Neural cell (in vitro differentiated cells): ENCODE data around the gene AQP9. TPM values are rescaled to one million over a fixed set of nuclear protein-coding genes. Genes with fewer than 3 reads are reported as not detected.

Experiments used
- H2AFZ ChIP-seq: fragments of 200-600, 300-800 bp; sonication (generic), shearing (Covaris generic); 2 replicates; pipeline ENCODE4 v1.6.0; 2014; ENCODE audit warnings: low read depth, mild to moderate bottlenecking, antibody characterized with exemption, low read length, moderate library complexity
- H3F3A ChIP-seq: fragments of 200-600 bp; shearing (Covaris generic); 2 replicates; pipeline ENCODE4 v1.6.1; 2016; ENCODE audit warnings: mild to moderate bottlenecking, moderate library complexity, mixed read lengths, antibody characterized with exemption, low read length; ENCODE audit not compliant: insufficient read depth, poor library complexity, severe bottlenecking
- H3K27ac ChIP-seq: fragments of 200-600, 300-800 bp; sonication (generic), shearing (Covaris generic); 2 replicates; pipeline ENCODE4 v1.5.1; 2014; ENCODE audit warnings: mild to moderate bottlenecking, low read length, moderate library complexity
- H3K27me3 ChIP-seq: fragments of 300-800, 200-600 bp; sonication (generic), shearing (Covaris generic); 2 replicates; pipeline ENCODE4 v1.6.0; 2014; ENCODE audit warnings: mild to moderate bottlenecking, low read depth, low read length, moderate library complexity; ENCODE audit not compliant: insufficient read depth
- H3K36me3 ChIP-seq: fragments of 300-800, 200-600 bp; sonication (generic), shearing (Covaris generic); 2 replicates; pipeline ENCODE4 v1.5.1; 2014; ENCODE audit warnings: mild to moderate bottlenecking, antibody characterized with exemption, low read length, moderate library complexity; ENCODE audit not compliant: insufficient read depth
- H3K4me2 ChIP-seq: fragments of 300-800, 200-600 bp; sonication (generic), shearing (Covaris generic); 2 replicates; pipeline ENCODE4 v1.6.0; 2014; ENCODE audit warnings: mild to moderate bottlenecking, low read length
- H3K4me3 ChIP-seq: fragments of 300-800, 200-600 bp; sonication (generic), shearing (Covaris generic); 2 replicates; pipeline ENCODE4 v1.5.1; 2014; ENCODE audit warnings: mild to moderate bottlenecking, low read length, moderate library complexity
- H3K79me2 ChIP-seq: fragments of 200-600 bp; shearing (Covaris generic); replicated peaks from 2 replicates; pipeline ENCODE4 v1.6.0; 2014; ENCODE audit warnings: mild to moderate bottlenecking, low read length, moderate library complexity; ENCODE audit not compliant: insufficient read depth
- H3K9ac ChIP-seq: fragments of 300-800, 200-600 bp; sonication (generic), shearing (Covaris generic); 2 replicates; pipeline ENCODE4 v1.6.1; 2016; ENCODE audit warnings: mild to moderate bottlenecking, low read length, mixed read lengths
- H3K9me2 ChIP-seq: fragments of 200-600 bp; shearing (Covaris generic); 2 replicates; pipeline ENCODE4 v1.6.1; 2016; ENCODE audit warnings: mild to moderate bottlenecking, low read length, mixed read lengths; ENCODE audit not compliant: insufficient read depth
- H3K9me3 ChIP-seq: fragments of 200-600, 300-800 bp; sonication (generic), shearing (Covaris generic); 2 replicates; pipeline ENCODE4 v1.6.1; 2016; ENCODE audit warnings: mild to moderate bottlenecking, mixed run types, low read length, moderate library complexity, mixed read lengths
- H4K20me1 ChIP-seq: fragments of 200-600 bp; shearing (Covaris generic); 2 replicates; pipeline ENCODE4 v1.6.1; 2016; ENCODE audit warnings: mild to moderate bottlenecking, mixed run types; ENCODE audit not compliant: insufficient read depth
- EP300 ChIP-seq: fragments of 450-650 bp; conservative IDR thresholded peaks from 2 replicates; pipeline ENCODE4 v1.6.1; 2014; ENCODE audit warnings: antibody characterized with exemption, mild to moderate bottlenecking, moderate library complexity; ENCODE audit not compliant: poor library complexity, severe bottlenecking
- EZH2 ChIP-seq: fragments of 200-600, 300-800 bp; shearing (Covaris generic), sonication (generic); IDR thresholded peaks from 2 replicates; pipeline ENCODE4 v1.6.1; 2014; ENCODE audit warnings: antibody characterized with exemption, low read length, borderline replicate concordance, mild to moderate bottlenecking; ENCODE audit not compliant: insufficient read depth, poor library complexity, severe bottlenecking
- MXI1 ChIP-seq: fragments of 450-650 bp; conservative IDR thresholded peaks from 2 replicates; pipeline ENCODE4 v1.6.1; 2014; ENCODE audit warnings: antibody characterized with exemption, mild to moderate bottlenecking; ENCODE audit not compliant: poor library complexity, severe bottlenecking
- POLR2AphosphoS5 ChIP-seq: IDR thresholded peaks from 2 replicates; pipeline ENCODE4 v1.6.1; 2012
- RAD21 ChIP-seq: fragments of 450-650 bp; conservative IDR thresholded peaks from 2 replicates; pipeline ENCODE4 v1.6.1; 2014; ENCODE audit warnings: antibody characterized with exemption, mild to moderate bottlenecking, moderate library complexity
- SMC3 ChIP-seq: fragments of 450-650 bp; conservative IDR thresholded peaks from 2 replicates; pipeline ENCODE4 v1.6.1; 2014; ENCODE audit warnings: antibody characterized with exemption, mild to moderate bottlenecking, moderate library complexity; ENCODE audit not compliant: poor library complexity
- TAF1 ChIP-seq: IDR thresholded peaks from 2 replicates; pipeline ENCODE4 v1.6.1; 2012; ENCODE audit warnings: low read depth
- polyA plus RNA-seq: library from polyadenylated mRNA; depleted of rRNA; stranded (reverse); fragments of >200 nt; gene quantifications from 2 replicates; pipeline ENCODE4 v1.2.3, GENCODE V29; 2014
- TF ChIP-seq, protein P1 (sequence below): IDR thresholded peaks from 2 replicates; pipeline ENCODE4 v1.6.1; 2012; ENCODE audit warnings: borderline replicate concordance
- TF ChIP-seq, protein P2 (sequence below): fragments of 450-650 bp; IDR thresholded peaks from 2 replicates; pipeline ENCODE4 v1.5.1; 2014; ENCODE audit warnings: antibody characterized with exemption, mild to moderate bottlenecking, moderate library complexity; ENCODE audit not compliant: poor library complexity, severe bottlenecking

The AQP9 gene
- polyA plus RNA-seq, 1 donor from 2014 or later = not detected

DNA sequence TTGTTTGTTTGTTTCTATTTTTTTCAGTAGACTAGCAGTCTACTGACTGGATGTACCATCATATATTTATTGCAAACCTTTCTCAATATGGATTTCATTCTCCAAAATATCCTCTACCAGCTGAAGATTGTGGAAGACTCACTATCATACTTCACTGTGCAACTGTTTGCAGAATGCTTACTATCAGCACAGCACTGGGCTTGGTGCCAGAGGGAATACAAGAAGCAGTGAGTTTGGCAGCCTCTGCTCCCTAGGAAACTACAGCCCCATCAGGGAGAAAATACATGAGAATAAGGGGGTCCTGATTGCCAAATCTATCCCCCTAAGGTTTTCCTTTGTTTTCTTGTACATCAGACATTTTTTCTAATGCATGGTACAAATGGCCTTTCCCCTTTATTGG is 27.5 kb downstream of the AQP9 start:
- Histone ChIP-seq H3K4me2 (no peak overlapping the region), H4K20me1 (no peaks in the 10 kb centered on the region)
- TF ChIP-seq TAF1 (no peak), EP300 (no peak), MXI1 (no peak), POLR2AphosphoS5 (no peak), RAD21 (no peak), SMC3 (no peak), EZH2 (no peak)
- TF ChIP-seq, protein P1, sequence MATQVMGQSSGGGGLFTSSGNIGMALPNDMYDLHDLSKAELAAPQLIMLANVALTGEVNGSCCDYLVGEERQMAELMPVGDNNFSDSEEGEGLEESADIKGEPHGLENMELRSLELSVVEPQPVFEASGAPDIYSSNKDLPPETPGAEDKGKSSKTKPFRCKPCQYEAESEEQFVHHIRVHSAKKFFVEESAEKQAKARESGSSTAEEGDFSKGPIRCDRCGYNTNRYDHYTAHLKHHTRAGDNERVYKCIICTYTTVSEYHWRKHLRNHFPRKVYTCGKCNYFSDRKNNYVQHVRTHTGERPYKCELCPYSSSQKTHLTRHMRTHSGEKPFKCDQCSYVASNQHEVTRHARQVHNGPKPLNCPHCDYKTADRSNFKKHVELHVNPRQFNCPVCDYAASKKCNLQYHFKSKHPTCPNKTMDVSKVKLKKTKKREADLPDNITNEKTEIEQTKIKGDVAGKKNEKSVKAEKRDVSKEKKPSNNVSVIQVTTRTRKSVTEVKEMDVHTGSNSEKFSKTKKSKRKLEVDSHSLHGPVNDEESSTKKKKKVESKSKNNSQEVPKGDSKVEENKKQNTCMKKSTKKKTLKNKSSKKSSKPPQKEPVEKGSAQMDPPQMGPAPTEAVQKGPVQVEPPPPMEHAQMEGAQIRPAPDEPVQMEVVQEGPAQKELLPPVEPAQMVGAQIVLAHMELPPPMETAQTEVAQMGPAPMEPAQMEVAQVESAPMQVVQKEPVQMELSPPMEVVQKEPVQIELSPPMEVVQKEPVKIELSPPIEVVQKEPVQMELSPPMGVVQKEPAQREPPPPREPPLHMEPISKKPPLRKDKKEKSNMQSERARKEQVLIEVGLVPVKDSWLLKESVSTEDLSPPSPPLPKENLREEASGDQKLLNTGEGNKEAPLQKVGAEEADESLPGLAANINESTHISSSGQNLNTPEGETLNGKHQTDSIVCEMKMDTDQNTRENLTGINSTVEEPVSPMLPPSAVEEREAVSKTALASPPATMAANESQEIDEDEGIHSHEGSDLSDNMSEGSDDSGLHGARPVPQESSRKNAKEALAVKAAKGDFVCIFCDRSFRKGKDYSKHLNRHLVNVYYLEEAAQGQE = no peak
- TF ChIP-seq, protein P2, sequence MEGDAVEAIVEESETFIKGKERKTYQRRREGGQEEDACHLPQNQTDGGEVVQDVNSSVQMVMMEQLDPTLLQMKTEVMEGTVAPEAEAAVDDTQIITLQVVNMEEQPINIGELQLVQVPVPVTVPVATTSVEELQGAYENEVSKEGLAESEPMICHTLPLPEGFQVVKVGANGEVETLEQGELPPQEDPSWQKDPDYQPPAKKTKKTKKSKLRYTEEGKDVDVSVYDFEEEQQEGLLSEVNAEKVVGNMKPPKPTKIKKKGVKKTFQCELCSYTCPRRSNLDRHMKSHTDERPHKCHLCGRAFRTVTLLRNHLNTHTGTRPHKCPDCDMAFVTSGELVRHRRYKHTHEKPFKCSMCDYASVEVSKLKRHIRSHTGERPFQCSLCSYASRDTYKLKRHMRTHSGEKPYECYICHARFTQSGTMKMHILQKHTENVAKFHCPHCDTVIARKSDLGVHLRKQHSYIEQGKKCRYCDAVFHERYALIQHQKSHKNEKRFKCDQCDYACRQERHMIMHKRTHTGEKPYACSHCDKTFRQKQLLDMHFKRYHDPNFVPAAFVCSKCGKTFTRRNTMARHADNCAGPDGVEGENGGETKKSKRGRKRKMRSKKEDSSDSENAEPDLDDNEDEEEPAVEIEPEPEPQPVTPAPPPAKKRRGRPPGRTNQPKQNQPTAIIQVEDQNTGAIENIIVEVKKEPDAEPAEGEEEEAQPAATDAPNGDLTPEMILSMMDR = no peak

DNA sequence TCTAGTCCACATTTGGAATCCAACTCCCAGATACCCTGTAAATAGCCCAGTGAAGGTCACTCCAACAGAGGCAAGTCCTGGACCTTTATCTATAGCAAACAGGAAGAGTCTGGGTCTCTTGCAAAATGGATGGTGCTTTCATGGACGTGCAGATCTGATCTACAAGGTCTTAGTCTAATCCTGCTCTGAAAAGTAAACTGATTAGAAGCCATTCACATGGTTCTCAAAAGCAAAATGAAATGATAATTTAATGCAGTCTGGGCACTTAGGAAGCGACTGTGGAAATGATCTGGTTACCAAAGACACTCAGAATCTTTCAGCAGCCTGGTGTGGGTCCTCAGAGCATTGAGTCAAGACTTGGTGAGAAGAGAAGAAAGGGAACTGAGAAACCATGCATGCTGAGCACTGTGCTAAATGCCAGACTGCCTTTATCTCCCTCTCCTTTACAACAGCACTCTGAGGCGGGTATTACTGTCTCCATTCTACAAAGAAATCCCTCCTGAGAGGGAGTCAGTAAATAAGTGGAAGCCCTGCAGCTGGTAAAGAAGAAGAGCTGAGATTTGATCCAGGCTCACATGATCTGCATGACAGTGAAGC is 29.0 kb downstream of the AQP9 start:
- H3K9me3 ChIP-seq = no peaks in the 10 kb centered on the region
- H3K36me3 ChIP-seq = no peaks in the 10 kb centered on the region

More for the DNA sequence above, 27.5 kb downstream of the AQP9 start:
- no peaks in the 10 kb centered on the region for H3K9me2 ChIP-seq
- no peak overlapping the region for H2AFZ ChIP-seq
- H3K4me3 ChIP-seq = no peak overlapping the region
- no peaks in the 10 kb centered on the region for H3K27me3 ChIP-seq
- no peaks in the 10 kb centered on the region for H3K36me3 ChIP-seq
- no peaks in the 10 kb centered on the region for H3K9me3 ChIP-seq
- H3K79me2 ChIP-seq = no peaks in the 10 kb centered on the region
- H3K9ac ChIP-seq = no peak overlapping the region
- H3K27ac ChIP-seq = no peak overlapping the region
- H3F3A ChIP-seq = no peaks in the 10 kb centered on the region

More for the DNA sequence above, 29.0 kb downstream of the AQP9 start:
- TF ChIP-seq, protein P1 = no peak
- TF ChIP-seq EP300 (no peak), EZH2 (no peak), TAF1 (no peak), MXI1 (no peak), SMC3 (no peak), POLR2AphosphoS5 (no peak), RAD21 (no peak)
- TF ChIP-seq, protein P2 = no peak
- no peak overlapping the region for H2AFZ ChIP-seq
- H3F3A ChIP-seq = no peaks in the 10 kb centered on the region
- no peak overlapping the region for H3K9ac ChIP-seq
- no peaks in the 10 kb centered on the region for H3K27me3 ChIP-seq
- no peaks in the 10 kb centered on the region for H4K20me1 ChIP-seq
- no peaks in the 10 kb centered on the region for H3K79me2 ChIP-seq
- H3K4me3 ChIP-seq = no peak overlapping the region
- no peak overlapping the region for H3K27ac ChIP-seq
- H3K4me2 ChIP-seq = no peak overlapping the region
- no peaks in the 10 kb centered on the region for H3K9me2 ChIP-seq
